NCI-H2196 treated with DMSO at 0.1 percent for 48 hours (cell line): ENCODE measurements around the gene ACAD11.
"Not testable (repeated sequence)": the region's sequence is repeated elsewhere in the genome, so short reads cannot be mapped to it uniquely, and the experiment has no call there.

ENCODE experiments used
- DNase-seq: peaks from one replicate; lab custom pipeline; 2025; ENCODE audit not compliant: unreplicated experiment; lab: John Stamatoyannopoulos, UW

Gene ACAD11

GRCh38 chr3:132606085-132606484 lies 53.5 kb downstream of the ACAD11 start:
- DNase-seq, result no peak

- DNase-seq, result no peak
Observed at GRCh38 chr3:132605374-132605792, 54.2 kb downstream of the ACAD11 start.

- DNase-seq, result not testable (repeated sequence)
Observed at GRCh38 chr3:132600614-132601013, 59.0 kb downstream of the ACAD11 start.

DNA sequence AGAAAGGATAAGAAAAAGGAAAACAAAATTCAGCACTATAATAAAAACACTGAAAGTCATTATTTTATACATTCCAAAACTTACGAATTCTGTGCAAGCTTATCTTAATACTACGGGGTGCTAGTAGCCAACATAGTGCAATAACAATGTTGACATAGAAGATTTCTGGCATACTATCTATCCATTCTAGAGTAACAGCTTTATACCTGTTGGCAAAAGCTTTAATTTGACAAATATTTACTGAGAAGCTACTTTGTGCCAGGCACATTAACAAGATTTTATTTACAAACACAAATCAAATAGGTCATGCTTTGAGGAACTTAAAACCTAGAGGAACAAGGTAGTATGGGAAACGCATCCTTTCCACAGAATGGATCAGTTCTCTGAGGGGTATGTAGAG lies 61.4 kb downstream of the ACAD11 start:
- no peak for DNase-seq

GRCh38 chr3:132597660-132598059 lies 61.9 kb downstream of the ACAD11 start:
- no peak for DNase-seq

DNA sequence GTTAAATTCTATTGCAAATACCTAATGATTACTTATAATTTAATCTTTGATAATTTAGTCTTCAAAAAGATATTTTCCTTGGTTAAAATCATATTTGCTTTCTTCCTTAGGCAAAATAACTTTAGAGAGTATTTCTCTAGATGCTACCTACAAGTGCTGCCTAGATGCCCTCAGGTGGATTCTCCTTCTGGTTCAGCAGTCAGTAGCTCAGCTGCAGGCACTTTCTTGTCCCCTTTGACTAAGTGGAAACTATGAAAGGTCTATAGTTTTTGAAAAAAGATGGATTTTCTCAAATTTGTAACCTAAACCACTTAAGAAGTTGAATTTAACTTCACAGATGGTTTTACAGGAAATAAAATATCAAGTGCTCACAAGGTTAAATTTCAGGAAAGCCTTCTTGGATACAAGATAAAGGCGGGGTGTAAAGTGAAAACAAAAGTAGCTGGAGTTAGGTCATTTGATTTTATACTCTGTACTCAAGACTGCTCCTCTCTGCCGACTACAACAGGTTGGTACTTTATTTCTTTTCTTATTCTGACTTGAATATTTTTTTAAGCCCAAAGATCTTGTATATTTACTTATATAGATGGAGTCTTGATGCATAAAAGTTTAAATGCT lies 62.7 kb downstream of the ACAD11 start, which contains the start of gene ACKR4:
TSS of gene ACKR4 (plus strand) at position 455 of the 618 bp plus-strand sequence. CDS start 3,128 bp downstream, outside the sequence.
- no peak for DNase-seq

- no peak for DNase-seq
Observed at GRCh38 chr3:132596326-132596725, 63.3 kb downstream of the ACAD11 start.

- DNase-seq, result no peak
Observed at GRCh38 chr3:132595014-132595413, 64.6 kb downstream of the ACAD11 start.

GRCh38 chr3:132594498-132594897 lies 65.1 kb downstream of the ACAD11 start:
- no peak for DNase-seq

DNA sequence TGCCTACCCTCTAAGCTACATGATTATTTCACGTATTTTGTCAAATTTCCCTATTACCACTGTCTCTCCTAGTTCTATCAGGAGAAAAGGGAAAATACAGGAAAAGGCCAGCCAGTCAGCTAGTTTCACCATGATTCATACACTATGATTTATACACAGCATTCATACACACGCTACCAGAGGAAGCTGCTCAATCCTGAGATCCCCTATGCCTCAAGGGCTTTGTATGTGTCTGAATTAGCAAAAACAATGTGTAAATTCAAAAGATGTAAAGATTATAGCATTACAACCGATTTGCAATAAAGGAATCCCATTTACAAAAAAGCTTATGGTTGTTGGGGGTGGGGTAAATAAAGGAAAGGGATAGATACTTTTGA lies 65.7 kb downstream of the ACAD11 start:
- no peak for DNase-seq

DNA sequence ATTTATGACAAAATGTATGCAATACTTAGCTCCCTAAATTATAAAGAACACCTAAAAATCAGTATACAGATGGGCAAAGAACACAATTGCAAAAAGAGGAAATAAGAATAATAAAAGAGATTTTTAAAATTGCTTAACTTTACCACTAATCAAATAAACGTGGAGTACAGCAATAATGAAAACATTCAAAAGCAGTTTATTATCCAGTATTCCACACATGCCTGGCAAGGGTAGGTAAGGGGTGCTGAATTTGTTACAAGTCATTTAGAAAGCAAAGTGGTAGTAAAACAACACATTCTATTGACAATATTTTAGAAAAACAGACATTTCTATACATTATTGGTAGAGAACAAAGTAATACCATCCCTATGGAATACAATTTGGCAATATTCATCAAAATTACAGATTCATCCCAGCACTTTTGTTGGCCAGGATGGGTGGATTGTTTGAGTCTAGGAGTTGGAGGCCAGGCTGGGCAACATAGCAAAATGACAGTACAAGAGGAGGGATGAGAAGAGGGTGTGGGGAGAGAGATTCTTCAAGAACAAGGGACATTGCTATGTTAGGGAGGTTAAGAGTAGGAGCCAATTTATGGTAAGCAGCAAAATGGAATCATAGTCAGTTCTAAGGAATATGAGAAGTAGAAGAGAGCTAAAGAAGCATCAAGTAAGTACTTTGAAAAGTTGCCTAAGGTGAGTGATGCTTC lies 66.2 kb downstream of the ACAD11 start:
- no peak for DNase-seq

- DNase-seq, result no peak
Observed at GRCh38 chr3:132592216-132592615, 67.4 kb downstream of the ACAD11 start.

- DNase-seq, result no peak
Observed at GRCh38 chr3:132587401-132587800, 72.2 kb downstream of the ACAD11 start.

- no peak for DNase-seq
Observed at GRCh38 chr3:132573797-132574211, 85.8 kb downstream of the ACAD11 start.

GRCh38 chr3:132570016-132570415 lies 89.6 kb downstream of the ACAD11 start:
- DNase-seq, result no peak

DNA sequence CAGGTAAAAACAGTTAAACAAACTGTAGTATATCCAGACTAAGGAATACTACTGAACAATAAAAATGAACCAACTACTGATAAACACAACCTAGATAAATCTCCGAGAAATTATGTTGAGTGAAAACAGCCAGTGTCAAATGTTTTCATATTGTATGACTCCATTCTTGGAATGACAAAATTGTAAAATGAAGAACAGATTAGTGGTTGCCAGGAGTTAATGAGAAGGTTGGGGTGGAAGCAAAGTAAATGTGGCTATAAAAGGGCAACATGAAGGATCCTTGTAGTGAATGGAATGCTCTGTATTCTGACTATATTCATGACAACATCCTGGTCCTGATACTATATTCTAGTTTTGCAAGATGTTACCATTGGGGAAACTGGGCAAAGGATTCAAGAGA lies 90.0 kb downstream of the ACAD11 start:
- no peak for DNase-seq

GRCh38 chr3:132569153-132569552 lies 90.5 kb downstream of the ACAD11 start:
- DNase-seq, result no peak

GRCh38 chr3:132568422-132568821 lies 91.2 kb downstream of the ACAD11 start:
- no peak for DNase-seq

GRCh38 chr3:132564070-132564465 lies 95.5 kb downstream of the ACAD11 start:
- no peak for DNase-seq

GRCh38 chr3:132563420-132564069 lies 96.1 kb downstream of the ACAD11 start:
- DNase-seq, result no peak

DNA sequence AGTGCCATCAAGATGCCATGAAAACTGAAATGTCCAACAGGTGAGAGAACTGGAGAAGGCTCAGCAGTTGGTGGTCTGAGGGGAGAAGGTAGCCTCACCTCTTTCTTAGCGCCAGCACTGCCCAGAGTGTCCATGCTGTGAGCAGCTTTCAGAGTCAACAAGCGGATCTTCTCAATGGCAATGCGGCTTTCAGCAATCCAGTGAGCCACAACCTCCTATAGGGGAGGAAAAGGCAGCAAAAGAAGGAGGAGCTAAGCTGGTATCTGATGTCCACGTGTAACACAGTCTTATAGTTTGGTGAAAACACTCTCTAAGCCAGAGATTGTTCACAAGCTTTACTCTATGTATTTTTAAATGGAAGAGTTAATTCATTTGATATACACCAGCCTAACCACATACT lies 98.6 kb downstream of the ACAD11 start:
- no peak for DNase-seq

DNA sequence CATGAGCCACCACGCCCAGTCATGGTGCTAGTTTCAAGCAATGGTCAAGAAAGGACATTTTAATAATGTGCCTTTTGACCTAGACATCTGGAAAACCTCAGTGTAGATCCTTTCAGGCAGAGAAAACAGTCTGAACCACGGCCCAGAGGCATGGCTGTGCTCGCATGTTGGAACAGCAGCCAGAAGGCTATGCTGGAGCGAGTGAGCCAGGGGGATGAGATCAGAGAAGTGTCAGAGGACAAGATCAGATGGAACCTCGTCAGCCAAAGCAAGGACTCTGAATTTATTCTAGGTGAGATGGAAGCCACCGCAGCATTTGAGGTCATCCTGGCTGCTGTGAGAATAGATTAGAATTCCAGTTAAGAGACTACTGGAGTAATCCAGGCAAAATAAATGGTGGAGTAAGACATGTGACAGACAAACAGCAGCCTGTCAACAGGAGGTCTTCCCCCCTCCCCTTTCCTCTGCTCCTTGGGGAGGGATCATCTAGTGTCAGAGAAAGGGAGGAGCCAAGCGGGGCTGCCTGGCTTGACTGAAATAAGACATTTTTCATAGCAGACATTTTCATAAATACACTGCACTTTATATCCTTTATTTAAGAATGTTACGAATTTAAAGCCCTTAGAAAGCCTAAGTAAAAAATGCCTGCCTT lies 103.0 kb downstream of the ACAD11 start:
- DNase-seq, result no peak
